Medulla oblongata (tissue), 1 donor: ENCODE data around the gene D2HGDH.
"Not testable (repeated sequence)": the region's sequence is repeated elsewhere in the genome, so short reads cannot be mapped to it uniquely, and the experiment has no call there.

ENCODE experiments used
- DNase-seq: peaks from one replicate; pipeline ENCODE4 v3.0.0-alpha.2; 2015; ENCODE audit errors: extremely low spot score

D2HGDH gene

DNA sequence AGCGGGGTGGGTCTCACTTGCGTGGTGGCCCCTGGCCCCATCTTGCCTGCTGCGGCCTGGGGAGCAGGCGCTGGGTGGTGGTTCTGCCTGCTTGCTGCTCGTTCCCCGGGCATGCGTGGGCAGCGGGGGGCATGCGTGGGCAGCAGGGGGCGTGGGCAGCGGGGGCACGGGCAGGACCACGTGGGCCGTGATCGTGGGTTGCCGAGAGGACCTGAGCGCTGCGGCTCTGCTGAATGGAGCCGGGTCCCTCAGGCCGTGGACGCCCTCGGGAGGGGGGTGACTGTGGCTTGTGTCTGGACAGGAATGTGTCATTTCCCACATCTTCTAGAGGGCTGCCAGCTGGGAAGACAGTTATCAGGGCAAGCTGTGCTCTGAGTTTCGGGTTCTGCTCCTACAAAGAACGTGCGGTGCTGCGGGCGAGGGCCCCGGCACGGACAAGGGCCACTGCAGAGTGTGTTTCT lies 33.9 kb downstream of the D2HGDH start:
- no peak for DNase-seq

DNA sequence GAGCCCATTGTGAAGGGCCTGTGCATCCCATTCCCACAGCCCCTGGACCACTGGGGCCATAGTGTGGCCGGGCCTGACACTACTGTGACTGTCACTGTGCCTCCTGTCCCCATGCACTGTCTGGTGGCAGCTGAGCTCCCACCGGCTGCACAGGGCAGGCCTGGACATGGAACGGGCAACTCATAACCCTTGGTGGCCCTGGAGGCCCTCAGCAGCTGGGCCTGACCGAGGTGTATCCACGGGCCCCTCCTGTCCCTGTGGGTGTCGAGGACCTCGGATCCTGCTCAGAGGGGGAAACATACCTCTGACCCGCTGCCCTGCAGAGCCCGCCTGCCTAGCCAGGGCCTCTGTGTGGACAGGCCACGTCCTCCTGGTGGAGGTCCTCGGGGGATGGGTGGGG lies 34.4 kb downstream of the D2HGDH start:
- DNase-seq: no peak

DNA sequence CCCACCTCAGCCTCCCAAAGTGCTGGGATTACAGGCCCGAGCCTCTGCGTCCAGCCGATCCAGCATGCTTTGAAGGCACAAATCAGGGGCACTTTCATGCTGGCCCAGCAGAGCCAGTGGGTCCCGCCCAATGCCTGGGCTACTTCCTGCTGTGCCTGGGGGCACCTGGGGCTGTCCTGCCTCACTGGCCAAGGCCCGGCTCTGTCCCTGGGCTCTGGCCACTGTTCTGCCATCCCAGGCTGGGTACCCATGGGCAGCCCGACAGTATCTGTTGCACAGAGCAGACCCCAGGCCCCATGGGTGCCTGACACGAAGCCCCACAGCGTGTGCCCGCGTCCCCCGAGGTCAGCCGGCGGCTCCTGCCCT lies 35.4 kb downstream of the D2HGDH start:
- DNase-seq: no peak

DNA sequence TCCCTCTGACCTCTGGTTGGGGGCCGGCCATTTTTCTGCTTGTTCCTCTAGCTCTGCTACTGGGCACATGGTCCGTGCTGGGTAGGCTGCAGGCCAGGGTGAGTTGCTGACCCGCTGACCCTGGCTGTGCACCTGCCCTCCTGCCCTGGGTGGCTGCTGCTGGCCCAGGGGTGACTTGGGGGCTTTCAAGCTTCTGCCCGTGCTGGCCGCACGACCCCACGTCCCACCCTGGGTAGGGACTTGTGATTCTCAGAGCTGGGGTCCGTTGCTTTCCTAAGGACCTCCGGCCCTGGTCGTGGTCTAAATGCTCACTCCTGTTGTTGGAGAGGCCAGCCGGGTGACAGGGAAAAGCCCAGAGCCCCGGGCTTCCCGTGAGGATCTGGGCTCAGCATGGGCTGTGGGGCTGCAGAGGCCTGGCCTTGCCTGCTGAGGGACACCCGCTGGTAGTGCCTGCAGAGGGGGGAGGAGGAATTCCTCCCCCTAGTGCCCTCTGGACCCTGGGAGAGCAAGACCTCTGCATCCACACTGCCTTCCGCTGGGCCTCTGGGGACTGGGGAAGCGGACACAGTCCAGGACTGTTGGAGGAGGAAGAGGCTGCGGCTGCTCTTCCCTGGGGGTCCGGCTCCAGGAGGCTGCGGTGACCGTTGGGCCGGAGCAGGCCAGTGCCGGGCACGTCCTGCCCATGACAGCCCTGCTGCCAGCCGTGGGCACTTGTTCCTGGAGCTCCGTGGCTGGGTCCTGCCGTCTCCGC lies 35.9 kb downstream of the D2HGDH start:
- no peak for DNase-seq

DNA sequence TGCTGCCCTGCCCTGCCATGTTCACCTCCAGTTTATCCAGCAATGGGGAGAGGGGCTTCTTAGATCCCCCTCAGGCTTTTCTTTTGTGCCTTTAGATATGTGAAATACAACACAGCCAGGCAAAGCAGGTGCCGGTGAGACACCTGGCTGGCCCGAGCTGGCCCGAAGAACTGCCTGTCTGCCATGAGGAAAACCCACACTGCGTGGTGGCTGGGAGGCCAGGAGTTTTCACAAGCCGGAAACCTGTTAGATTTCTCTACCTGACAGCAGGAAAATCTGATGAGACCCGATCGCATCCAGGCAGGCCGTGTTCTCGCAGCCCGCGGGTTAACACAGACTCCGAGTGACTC lies 36.5 kb downstream of the D2HGDH start:
- DNase-seq: no peak

DNA sequence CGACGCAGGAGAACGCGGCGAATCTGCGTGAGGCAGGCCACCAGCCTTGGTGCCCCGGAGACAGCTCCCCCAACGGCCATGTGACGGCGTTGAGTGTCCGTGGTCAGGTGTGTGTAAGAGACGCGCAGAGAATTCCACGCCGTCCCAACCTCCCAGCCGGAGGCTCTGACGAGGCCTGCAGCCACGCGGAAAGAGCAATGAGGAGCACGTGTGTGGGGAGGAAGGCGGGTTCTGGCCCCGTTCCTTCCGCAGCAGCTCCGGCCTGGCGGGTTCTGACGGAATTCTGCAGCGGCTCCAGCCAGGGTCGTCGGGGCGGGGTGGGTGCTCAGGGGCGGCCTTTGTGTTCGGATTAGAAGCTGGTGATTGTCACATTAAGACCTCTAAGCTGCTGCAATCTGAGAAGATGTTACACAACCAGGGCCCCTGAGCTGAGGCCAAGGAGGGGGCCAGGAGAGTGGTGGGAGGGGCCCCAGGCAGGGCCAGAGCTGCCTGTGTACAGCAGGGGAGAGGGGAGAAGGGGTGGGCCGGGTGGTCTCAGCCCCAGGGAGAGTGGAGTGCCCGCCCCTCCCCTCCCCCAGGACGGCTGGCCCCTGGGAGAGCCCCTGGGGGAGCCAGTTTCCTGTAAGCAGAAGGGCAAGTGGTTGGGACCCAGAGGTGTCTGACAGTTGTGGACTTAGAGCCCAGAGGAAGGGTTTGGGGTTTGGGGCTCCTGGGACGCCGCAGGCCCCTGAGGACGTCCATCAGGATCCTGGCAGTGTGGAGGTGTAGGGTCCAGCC lies 37.0 kb downstream of the D2HGDH start:
- no peak for DNase-seq

DNA sequence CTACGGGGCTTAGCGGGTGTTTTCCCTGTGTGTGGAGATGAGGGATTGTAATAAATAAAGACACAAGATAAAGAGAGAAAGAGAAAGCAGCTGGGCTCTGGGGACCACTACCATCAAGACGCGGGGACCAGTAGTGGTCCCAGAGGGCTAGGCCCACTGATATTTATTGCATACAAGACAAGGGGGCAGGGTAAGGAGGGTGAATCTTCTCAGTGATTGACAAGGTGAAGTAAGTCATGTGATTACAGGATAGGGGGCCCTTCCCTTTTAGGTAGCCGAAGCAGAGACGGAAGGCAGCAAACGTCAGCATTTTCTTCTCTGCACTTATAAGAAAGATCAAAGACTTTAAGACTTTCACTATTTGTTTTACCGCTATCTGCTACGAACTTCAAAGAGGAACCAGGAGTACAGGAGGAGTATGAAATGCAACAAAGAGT lies 37.7 kb downstream of the D2HGDH start:
- DNase-seq: no peak

DNA sequence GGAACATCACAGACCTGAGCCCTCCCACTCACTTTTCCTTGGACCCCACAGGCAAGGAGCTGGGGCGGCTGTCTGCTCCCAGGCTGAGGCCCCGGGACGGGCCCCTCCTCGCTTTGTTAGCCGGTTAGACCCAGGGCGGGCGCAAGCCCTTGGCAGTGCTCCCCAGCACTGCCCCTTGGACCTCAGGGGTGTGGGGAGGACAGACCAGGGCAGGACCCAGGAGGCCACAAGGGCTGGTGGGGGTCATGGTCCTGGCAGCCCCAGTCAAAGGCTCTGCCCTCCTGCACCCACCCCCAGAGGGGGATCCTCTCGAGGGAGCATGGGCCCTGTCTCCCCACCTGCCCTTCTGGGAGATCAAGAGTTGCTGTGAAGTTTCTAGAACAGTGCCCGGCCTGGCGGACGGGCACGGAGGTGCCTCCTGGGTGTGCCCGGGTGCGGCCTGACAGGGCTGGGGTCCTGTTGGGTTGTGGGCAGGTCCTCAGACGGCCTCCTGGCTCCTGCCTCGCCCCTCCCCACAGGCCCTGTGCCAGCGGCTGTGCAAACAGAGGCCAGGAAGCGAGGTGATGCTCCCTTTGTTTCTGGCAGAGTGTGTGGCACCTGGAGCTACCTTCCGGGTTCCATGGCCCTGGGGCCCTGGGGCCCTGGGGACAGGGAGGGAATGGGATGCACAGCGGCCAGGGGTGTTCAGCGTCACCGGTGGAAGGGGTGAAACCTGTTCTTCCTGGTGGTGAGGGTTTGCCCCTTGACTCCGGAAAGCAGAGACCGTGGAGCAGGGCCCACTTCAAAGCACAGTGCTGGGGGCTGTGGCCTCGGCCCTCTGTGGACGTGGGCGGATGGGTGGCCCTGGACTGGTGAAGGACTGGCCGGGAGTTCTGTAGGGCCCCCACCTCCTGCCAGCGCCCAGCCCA lies 39.3 kb downstream of the D2HGDH start:
- no peak for DNase-seq

DNA sequence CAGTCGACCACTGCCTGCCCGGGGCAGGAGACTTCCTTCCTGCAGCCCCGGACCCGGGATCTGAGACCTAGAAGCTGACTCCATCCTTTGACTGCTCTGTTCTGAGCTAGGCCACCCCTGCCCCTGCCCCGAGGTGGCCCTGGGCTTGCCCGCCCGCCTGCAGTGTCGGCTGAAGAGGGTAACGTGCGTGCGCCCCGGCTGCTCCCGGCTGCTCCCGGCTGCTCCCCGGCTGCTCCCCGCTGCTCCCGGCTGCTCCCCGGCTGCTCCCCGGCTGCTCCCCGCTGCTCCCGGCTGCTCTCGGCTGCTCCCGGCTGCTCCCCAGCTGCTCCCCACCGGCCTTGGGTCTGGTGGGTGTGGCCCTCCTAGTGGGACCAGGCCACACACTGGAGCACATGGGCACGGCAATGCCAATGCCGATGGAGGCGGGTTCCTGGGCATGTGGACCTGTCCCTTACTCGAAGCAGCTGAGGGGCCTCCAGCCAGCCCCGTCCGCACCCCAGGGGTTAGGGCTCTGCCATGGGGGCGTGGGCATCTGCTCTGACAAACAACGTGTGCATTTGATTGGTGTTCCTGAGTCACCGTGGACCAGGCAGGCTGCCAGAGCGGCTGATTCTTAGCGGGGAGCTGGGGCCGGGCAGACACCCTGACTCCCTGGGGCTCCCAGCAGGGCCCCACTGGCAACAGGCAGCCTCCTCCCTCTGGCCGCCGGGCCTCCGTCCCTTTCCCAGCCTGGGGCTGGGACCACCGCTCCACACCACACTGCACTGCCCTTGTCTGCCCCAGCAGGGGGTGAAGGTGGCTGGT lies 40.2 kb downstream of the D2HGDH start:
- no peak for DNase-seq

DNA sequence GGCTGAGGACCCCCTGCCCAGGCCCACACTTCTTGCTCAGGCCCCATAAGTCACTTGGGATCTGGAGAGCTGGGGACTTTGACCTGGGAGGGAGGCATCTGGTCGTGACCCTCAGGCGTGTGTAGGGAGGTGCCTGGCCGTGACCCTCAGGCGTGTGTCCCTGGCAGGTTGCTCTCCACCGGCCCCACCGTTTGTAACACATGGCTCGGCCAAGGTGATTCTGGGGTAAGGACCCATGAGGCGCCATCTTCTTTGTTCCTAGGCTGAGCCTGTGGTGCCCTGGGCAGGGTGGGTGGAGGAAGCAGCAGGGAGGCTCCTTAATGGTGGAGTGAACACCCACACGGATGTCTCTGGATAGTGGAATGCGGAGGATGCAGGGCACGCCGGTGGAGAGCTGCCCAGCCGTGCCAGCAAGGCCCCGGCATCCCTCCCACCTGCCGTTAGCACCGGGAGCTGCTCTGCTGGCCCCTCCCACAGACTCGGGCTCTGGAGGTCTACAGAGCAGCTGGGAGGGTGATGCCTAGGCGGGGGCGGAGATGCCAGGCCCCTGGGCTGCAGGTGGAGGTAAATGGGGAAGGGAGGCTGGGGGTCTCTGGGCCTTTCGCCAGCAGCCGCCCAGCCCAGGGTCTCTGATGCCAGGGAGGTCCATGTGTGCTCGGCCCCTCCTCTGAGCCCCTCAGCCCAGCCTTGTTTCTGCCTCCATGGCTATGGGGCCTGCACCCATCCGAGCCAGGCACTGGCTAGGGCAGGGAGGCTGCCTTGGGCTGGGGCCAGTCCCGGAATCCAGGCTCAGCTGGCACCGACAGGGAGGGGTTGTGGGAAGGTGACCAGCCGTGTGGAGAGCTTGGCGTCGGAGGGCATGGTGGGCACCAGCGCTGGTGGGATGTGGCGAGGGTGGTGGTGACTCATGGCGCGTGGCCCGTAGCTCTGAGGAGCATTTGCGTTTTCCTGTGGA lies 41.1 kb downstream of the D2HGDH start:
- no peak for DNase-seq

DNA sequence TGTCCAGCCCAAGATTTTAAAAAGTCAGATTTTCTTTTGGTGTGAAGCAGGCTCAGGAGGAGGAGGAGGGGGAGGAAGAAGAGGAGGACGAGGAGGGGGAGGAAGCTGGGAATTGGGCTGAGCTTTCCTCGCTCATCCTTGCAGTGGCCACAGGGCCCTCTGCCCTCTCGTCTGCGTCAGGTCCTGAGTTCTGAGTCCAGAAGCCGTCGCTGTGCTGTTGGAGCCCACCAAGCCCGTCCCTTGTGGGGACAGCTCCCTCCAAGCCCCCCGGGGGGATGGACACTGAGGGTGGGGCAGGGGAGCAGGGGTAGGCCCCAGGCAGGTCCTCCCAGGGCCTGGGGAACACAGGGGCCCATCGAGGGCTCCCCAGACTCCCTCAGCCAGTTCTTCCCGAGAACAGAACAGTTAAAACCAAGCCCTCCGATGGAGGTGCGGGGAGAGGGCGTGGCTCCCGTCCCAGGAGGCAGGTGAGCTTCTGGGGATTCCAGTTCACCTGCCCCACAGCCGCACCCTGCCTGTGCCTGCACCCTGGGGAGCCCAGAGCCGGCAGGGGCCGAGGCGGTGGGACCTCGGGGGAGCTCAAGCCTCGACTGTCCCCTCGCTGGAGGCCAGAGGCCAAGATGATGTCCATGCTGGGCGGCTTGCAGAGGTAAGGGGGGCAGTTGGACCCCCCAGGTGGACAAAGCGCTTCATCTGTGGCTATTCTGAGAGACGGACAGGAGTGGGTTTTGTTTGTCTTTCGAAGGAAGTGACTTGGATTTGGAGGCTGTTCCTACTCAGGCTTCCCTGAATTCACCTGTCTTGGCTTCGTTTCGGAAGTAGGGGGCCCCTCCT lies 42.1 kb downstream of the D2HGDH start, which contains the start of gene GAL3ST2:
Gene GAL3ST2 (plus strand): TSS at position 487 of the 834 bp plus-strand sequence. CDS start 134 bp downstream, at position 621.
- no peak for DNase-seq

DNA sequence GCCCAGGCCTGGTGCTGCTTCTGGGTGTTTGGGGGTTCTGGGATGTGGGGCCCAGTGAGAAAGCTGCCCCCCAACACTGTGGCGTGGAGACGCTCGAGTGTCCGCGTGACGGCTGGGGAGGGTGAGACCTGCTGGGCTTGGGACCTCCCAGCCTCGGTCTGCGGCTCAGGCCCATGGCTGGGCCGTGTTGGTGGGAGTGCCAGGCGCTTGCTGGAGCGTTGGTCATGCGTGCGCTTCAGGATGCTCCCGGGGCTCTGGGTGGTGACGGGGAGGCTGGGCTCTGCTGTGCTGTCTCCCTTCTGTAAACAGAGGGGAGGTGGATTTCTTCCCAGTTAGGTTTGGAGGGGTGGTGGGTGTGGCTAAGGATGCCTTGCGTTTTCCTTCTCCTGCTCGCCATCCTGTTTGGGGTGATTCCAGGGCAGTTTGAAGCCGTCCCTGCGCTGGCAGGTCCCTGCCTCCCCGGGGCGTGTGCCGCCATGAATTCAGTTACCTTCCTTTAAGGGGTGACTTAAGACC lies 42.8 kb downstream of the D2HGDH start:
- DNase-seq: no peak

DNA sequence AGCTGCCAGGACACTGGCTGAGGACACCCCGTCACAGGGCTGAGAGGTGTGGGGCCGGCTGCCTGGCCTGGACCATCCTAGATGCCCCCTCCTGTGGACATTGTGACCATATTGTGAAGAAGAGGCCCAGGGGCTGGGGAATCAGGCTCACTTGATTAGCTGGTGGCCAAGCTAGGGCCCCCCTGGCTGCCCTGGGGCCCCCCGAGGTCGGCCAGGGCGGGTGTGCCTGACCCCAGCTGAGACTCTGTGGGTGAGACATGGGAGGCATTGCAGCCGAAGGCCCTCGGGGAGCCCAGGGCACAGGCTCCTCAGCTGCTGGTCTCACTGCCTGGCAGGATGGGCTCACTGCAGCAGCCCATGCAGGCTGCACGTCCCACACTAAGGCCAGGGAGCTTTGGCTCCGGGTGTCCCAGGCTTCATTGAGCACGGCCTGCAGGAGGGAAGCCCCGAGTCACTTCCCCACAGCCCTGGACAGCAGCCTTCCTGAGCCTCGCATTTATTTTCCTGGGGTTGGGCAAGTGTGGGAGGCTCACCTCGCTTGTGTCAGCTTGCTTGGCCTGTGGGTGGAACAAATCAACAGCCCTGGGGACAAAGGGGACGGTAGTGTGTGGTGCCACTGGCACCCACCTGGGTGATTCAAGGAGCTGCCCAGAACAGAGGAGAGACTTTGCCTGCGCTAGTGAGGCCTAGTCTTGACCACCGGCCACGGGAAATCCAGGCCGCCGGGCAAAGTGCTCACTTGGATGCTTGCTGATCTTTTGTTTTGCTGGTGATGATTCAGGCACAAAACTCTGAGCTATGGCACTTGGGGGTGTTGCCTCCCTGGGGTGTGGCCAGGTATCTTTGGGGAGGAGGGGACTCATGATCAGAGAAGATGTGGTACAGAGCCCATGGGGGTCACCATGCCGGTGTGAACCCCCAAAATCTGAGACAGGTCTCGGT lies 43.5 kb downstream of the D2HGDH start:
- DNase-seq: no peak

DNA sequence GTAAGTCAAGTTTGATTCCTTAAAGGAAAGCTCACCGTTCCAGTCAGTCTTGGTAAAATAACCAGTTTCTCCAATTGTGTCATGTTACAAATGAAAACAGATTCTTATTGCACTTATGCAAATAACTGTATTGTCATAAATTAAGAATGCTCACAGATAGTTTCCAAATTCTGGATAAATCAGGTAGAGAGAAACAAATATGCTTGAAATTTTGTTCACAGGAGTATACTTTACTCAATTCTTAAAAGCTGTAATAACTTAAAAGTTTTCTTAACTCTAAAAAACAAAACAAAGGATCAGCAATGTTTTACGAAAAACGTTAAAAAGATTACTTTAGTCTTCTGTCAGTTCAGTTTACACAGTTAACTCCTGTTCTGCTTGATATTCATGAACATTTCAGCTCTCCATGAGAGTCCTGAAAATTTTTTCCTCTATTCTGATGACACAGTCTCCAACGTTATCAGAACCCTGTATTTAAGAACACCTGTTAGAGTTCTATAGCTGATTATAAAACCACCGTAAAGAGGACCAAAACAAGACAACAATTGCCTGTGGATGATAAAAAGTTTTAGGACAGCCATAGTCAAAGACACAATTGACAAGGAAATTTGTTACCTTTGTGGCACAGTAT lies 46.6 kb downstream of the D2HGDH start:
- no peak for DNase-seq

DNA sequence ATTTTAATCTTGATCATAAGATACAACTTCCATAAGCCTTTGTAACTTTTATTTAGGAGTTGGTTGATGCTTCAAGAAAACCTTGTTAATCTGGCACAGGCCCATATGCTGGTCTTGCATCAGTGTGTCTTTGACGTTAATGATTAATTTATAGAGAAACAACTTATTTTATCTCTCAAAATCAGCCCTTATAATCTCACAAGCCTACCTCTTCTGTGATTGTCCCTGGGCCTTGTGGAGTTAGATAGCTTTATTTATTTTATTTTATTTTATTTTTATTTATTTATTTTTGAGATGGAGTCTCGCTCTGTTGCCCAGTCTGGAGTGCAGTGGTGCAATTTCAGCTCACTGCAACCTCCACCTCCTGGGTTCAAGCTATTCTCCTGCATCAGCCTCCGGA lies 47.6 kb downstream of the D2HGDH start:
- DNase-seq: not testable (repeated sequence)

DNA sequence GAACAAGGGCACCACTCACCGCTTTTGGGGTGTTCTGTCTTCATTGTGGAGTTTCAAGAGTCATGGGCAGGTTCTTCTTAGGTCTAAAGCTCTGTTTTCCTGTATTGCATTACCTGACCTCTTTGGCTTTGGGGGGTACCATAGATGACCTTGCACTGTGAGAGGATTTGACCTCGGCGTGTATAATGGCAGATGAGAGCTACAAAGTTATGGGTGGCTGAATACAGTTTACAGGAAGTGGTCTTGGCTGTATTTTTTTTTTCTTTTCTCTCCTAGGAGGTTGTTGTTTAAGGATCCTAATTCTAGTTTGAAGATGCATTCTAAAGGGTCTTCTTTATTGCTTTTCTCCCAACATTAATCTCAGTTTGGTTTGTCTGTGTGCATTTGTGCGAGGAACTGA lies 53.7 kb downstream of the D2HGDH start:
- no peak for DNase-seq

DNA sequence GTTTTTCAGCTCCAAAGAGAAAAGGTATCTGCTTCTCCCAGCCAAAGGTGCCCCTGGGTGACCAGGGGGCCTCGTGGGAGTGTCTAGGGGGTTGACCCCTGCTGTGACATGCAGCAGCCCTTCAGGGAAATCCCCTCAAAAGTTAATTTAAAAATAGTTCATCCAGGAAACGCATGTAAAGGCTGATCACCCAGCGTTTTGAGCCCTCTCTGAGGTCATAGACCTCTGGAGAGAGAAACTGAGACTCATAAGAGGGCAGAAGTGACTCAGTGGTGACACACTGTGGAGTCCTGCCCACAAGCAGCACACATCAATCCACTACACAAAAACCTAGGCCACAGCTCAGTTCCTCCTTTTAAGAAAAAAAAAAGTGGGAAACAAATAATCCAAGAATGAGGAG lies 54.1 kb downstream of the D2HGDH start:
- no peak for DNase-seq
